ENCODE measurements around the gene SFXN4. TPM values are rescaled to one million over a fixed set of nuclear protein-coding genes. Genes with fewer than 3 reads are reported as not detected.

SFXN4 gene
- polyA plus RNA-seq, 2 of the 4 experiments (the other 2 are of a cell fraction), result 39.3 to 66.0 TPM

DNA sequence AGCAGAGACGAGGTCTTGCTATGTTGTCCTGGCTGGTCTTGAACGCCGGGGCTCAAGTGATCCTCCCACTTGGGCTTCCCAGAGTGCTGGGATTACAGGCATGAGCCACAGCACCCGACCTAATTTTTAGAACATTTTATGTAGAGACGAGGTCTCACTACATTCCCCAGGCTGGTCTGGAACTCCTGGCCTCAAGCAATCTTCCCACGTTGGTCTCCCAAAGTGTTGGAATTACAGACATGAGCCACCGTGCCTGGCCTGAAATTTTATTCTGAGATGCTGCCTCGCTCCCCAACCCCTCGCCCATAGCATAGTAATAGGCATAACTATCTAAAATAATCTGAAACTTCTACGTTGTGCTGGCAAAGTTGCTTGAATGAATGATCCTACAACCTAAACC lies 21.9 kb downstream of the SFXN4 start:
- no peak overlapping the region for H3K4me3 ChIP-seq
- FAIRE-seq, result no peak
- WGBS (ENCODE audit: missing lambda C conversion rate), result 88% methylated on average over 10 of the region's 10 CpGs
- no peak for TF ChIP-seq KDM1A (IDR thresholded peaks at IDR 0.05; ENCODE audit: low read depth)
- no peak for TF ChIP-seq FOSB (CRISPR knock-in tag; IDR thresholded peaks at IDR 0.05)
- no peak for TF ChIP-seq CBX8 (IDR thresholded peaks at IDR 0.05)
- no peak for TF ChIP-seq HOXA7 (CRISPR knock-in tag; IDR thresholded peaks at IDR 0.05)
- no peak for TF ChIP-seq NPAS2 (CRISPR knock-in tag; IDR thresholded peaks at IDR 0.05; ENCODE audit: borderline replicate concordance)
- TF ChIP-seq, protein P1, sequence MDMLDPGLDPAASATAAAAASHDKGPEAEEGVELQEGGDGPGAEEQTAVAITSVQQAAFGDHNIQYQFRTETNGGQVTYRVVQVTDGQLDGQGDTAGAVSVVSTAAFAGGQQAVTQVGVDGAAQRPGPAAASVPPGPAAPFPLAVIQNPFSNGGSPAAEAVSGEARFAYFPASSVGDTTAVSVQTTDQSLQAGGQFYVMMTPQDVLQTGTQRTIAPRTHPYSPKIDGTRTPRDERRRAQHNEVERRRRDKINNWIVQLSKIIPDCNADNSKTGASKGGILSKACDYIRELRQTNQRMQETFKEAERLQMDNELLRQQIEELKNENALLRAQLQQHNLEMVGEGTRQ (IDR thresholded peaks at IDR 0.05), result no peak
- no peak for TF ChIP-seq SMC3 (IDR thresholded peaks at IDR 0.05)
- TF ChIP-seq ATOH8 (CRISPR knock-in tag; IDR thresholded peaks at IDR 0.05; ENCODE audit: low read depth), result no peak
- no peak for TF ChIP-seq NR3C1 (IDR thresholded peaks at IDR 0.05)
- H3K27ac ChIP-seq, result no peak overlapping the region
- POLR2A ChIA-PET, result no interaction called here
- no peak for ATAC-seq
- H3K4me2 ChIP-seq, result no peak overlapping the region
- H3K9me3 ChIP-seq, result no peaks in the 10 kb centered on the region
- CTCF ChIA-PET, result no interaction called here
- no peak for DNase-seq (ENCODE audit: low read depth in 1 of 2, low spot score in 1 of 2)
- peaks cover 6% of the 10 kb centered on the region; the same call in 1 of the 3 replicates for H3K4me1 ChIP-seq

DNA sequence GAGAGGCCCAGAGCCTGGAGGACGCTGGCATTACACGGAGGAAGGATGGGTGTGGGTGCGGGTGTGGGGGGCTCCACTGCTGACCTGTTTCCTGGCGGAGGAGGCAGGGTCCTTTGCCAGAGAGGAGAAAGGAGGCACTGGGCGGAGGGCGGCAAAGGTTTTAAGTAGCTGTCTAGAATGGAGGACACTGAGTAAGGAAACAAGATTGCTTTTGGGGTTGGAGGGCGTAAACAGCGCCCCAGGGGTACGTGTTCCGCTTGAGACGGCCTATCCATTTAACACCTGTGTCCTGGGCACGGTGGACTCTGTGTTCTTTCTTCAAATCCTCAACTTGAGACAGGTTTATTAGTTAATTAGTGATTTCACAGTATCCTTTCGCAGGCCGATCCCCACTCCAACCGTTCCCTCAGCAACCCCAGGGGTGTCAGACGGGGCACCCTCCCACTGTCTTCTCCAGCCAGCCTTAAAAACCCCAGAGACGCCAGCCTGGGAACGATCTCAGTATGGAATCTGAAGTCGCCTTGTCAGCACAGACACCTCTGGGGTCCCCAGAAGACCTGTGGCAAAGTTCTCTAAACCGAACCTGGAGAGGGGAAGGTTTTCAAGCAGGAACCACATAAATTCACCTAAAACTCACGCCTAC lies 24.8 kb downstream of the SFXN4 start:
- Histone ChIP-seq H3K4me3 (no peak overlapping the region), H3K4me1 (peaks cover 6% of the 10 kb centered on the region; the same call in 1 of the 3 replicates), H3K4me2 (no peak overlapping the region), H3K27ac (no peak overlapping the region), H3K9me3 (no peaks in the 10 kb centered on the region)
- ATAC-seq (no peak), FAIRE-seq (no peak), DNase-seq (ENCODE audit: low read depth in 1 of 2, low spot score in 1 of 2) (no peak)
- TF ChIP-seq KDM5A (IDR thresholded peaks at IDR 0.05) (no peak), ESRRA (IDR thresholded peaks at IDR 0.05; ENCODE audit: borderline replicate concordance, low read length) (no peak)
- ChIA-PET POLR2A (no interaction called here), CTCF (interaction anchor here (2.3 kb wide), 1 partner anchor 59 kb away, joined by 5 read pairs; no protein-coding TSS in a partner anchor)
- 93% methylated on average over 21 of the region's 21 CpGs for WGBS (ENCODE audit: missing lambda C conversion rate)

GRCh38 chr10:119139464-119140067 lies 25.9 kb downstream of the SFXN4 start:
- ATAC-seq (peak; percentile 90 to 92), FAIRE-seq (no peak)

More at GRCh38 chr10:119139464-119140067, 25.9 kb downstream of the SFXN4 start:
- POLR2A ChIA-PET, result no interaction called here
- CTCF ChIA-PET, result interaction anchor here (0.5 to 2.5 kb wide), 9 partner anchors 13 to 340 kb away, joined by 3 to 10 read pairs (median 3); no protein-coding TSS in a partner anchor
- TF ChIP-seq HDAC2 (IDR thresholded peaks at IDR 0.05) (no peak), NR3C1 (IDR thresholded peaks at IDR 0.05) (no peak), RAD21 (conservative IDR thresholded peaks at IDR 0.05 in 1 of 2, IDR thresholded peaks at IDR 0.05 in 1 of 2) (peak; percentile 60 to 79), CTCF (IDR thresholded peaks at IDR 0.05) (peak; percentile 47), SMC3 (IDR thresholded peaks at IDR 0.05) (0 out of 3 replicates have a peak, but pooled peaks have one; percentile 26), MAFK (IDR thresholded peaks at IDR 0.05; ENCODE audit: partially characterized antibody) (no peak)
- TF ChIP-seq, protein P1 (IDR thresholded peaks at IDR 0.05), result no peak
- Histone ChIP-seq H3K4me1 (no peaks in the 10 kb centered on the region), H3K4me2 (no peak overlapping the region), H3K4me3 (no peak overlapping the region), H3K9me3 (no peaks in the 10 kb centered on the region), H3K27ac (no peak overlapping the region)
- DNase-seq (ENCODE audit: low read depth in 1 of 2, low spot score in 1 of 2), result peak; percentile 51 to 59
- 86% methylated on average over 13 of the region's 13 CpGs for WGBS (ENCODE audit: missing lambda C conversion rate)
